HFF-Myc (cell line): Measurements from ENCODE around the gene SLC35G1.

ENCODE experiments used
- DNase-seq: peaks from one replicate; pipeline ENCODE4 v3.0.0-alpha.2; 2011; ENCODE audit warnings: low read depth; ENCODE audit errors: extremely low read depth
- H3K4me3 ChIP-seq: replicated peaks from 2 replicates; pipeline ENCODE4 v1.5.1; 2011; ENCODE audit warnings: low read depth, mild to moderate bottlenecking, control low read depth, low read length
- TF ChIP-seq, protein P1 (sequence below): IDR thresholded peaks from 2 replicates; pipeline ENCODE4 v1.5.1; 2012; ENCODE audit warnings: mild to moderate bottlenecking, low read depth, low read length, control low read depth; ENCODE audit errors: missing control alignments

Gene SLC35G1

GRCh38 chr10:93917821-93918220, 24.0 kb downstream of the SLC35G1 start:
- DNase-seq = no peak
- no peak overlapping the region for H3K4me3 ChIP-seq
- TF ChIP-seq, protein P1, sequence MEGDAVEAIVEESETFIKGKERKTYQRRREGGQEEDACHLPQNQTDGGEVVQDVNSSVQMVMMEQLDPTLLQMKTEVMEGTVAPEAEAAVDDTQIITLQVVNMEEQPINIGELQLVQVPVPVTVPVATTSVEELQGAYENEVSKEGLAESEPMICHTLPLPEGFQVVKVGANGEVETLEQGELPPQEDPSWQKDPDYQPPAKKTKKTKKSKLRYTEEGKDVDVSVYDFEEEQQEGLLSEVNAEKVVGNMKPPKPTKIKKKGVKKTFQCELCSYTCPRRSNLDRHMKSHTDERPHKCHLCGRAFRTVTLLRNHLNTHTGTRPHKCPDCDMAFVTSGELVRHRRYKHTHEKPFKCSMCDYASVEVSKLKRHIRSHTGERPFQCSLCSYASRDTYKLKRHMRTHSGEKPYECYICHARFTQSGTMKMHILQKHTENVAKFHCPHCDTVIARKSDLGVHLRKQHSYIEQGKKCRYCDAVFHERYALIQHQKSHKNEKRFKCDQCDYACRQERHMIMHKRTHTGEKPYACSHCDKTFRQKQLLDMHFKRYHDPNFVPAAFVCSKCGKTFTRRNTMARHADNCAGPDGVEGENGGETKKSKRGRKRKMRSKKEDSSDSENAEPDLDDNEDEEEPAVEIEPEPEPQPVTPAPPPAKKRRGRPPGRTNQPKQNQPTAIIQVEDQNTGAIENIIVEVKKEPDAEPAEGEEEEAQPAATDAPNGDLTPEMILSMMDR = no peak

- TF ChIP-seq, protein P1 = peak; percentile 42
- H3K4me3 ChIP-seq = no peak overlapping the region
- no peak for DNase-seq
Observed at GRCh38 chr10:93921338-93921737, 27.6 kb downstream of the SLC35G1 start.

- TF ChIP-seq, protein P1 = no peak
- no peak for DNase-seq
Observed at GRCh38 chr10:93926613-93927012, 32.8 kb downstream of the SLC35G1 start.

GRCh38 chr10:93938140-93938539, 44.4 kb downstream of the SLC35G1 start:
- no peak for DNase-seq
- no peak overlapping the region for H3K4me3 ChIP-seq
- TF ChIP-seq, protein P1 = no peak

More at GRCh38 chr10:93926613-93927012, 32.8 kb downstream of the SLC35G1 start:
- H3K4me3 ChIP-seq = no peak overlapping the region

- TF ChIP-seq, protein P1 = no peak
- no peak for DNase-seq
- no peak overlapping the region for H3K4me3 ChIP-seq
Observed at GRCh38 chr10:93940881-93941280, 47.1 kb downstream of the SLC35G1 start.

DNA sequence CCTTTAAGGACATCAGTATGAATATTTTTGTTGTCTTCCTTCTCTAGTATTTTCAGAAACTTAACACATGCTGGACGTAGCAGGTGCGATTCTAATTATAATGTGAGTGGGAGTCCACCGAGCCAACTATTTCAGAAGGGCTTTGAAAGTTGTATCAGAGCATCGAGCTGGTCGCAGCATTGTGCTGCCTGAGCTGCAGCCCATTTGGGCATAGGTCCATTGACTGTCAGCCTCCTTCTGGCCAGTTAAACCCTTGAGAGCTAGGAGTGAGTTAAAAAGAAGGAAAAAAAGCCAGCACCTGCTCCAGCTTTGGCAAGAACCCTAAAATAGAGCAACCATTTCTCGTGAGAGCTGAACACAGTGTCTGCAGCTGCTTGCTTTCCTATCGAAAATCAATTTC, 47.8 kb downstream of the SLC35G1 start:
- TF ChIP-seq, protein P1 = no peak
- H3K4me3 ChIP-seq = no peak overlapping the region
- DNase-seq = no peak

DNA sequence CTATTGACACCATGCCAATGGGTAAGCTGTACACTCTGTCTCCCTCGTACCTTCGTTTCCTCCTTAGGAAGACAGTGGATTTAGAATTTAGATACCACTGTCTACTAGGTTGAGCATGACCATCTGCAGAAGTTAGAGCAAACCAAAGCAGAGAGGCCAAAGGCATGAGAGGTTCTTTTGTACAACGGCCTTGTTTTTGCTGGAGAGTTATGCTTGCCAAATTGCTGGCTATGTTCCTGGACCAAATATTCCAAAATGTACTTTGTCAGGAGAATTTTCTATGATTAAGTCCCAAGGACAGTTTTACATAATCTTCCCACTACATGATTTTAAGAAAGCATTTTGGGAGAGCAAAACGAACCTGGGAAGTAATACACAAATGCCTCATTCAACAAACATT, 52.0 kb downstream of the SLC35G1 start:
- TF ChIP-seq, protein P1 = no peak
- no peak for DNase-seq
- H3K4me3 ChIP-seq = no peak overlapping the region
